KOPT-K1 (cell line): ENCODE results near the gene CD8B2.
"Not testable (repeated sequence)": the region's sequence is repeated elsewhere in the genome, so short reads cannot be mapped to it uniquely, and the experiment has no call there.

ENCODE experiments used
- H3K27ac ChIP-seq: fragments of 200-600 bp; sonication (generic); 2 replicates; pipeline ENCODE4 v1.5.1; 2016; ENCODE audit warnings: antibody characterized with exemption, mild to moderate bottlenecking, low read depth, low read length; ENCODE audit not compliant: poor library complexity, severe bottlenecking
- H3K36me3 ChIP-seq: fragments of 200-600 bp; sonication (generic); 2 replicates; pipeline ENCODE4 v1.5.1; 2017; ENCODE audit warnings: antibody characterized with exemption, mild to moderate bottlenecking, low read length, moderate library complexity; ENCODE audit not compliant: insufficient read depth
- H3K9me3 ChIP-seq: fragments of 200-600 bp; sonication (generic); 2 replicates; pipeline ENCODE4 v1.5.1; 2017; ENCODE audit warnings: antibody characterized with exemption, low read length, mild to moderate bottlenecking; ENCODE audit not compliant: insufficient read depth, poor library complexity, severe bottlenecking

CD8B2 gene

GRCh38 chr2:106553321-106553720 is 66.2 kb downstream of the CD8B2 start:
- no peaks in the 10 kb centered on the region for H3K9me3 ChIP-seq
- no peaks in the 10 kb centered on the region for H3K36me3 ChIP-seq
- no peak overlapping the region for H3K27ac ChIP-seq

- Histone ChIP-seq H3K9me3 (no peaks in the 10 kb centered on the region), H3K27ac (no peak overlapping the region), H3K36me3 (no peaks in the 10 kb centered on the region)
Observed at GRCh38 chr2:106554411-106554810, 67.2 kb downstream of the CD8B2 start.

- Histone ChIP-seq H3K36me3 (no peaks in the 10 kb centered on the region), H3K27ac (no peak overlapping the region), H3K9me3 (no peaks in the 10 kb centered on the region)
Observed at GRCh38 chr2:106555053-106555452, 67.9 kb downstream of the CD8B2 start.

GRCh38 chr2:106559786-106560185 is 72.6 kb downstream of the CD8B2 start:
- not testable (repeated sequence) for H3K27ac ChIP-seq, H3K36me3 ChIP-seq, H3K9me3 ChIP-seq

- Histone ChIP-seq H3K36me3 (no peaks in the 10 kb centered on the region), H3K9me3 (no peaks in the 10 kb centered on the region), H3K27ac (no peak overlapping the region)
Observed at GRCh38 chr2:106560773-106561172, 73.6 kb downstream of the CD8B2 start.

- Histone ChIP-seq H3K9me3 (no peaks in the 10 kb centered on the region), H3K27ac (no peak overlapping the region), H3K36me3 (no peaks in the 10 kb centered on the region)
Observed at GRCh38 chr2:106561356-106561755, 74.2 kb downstream of the CD8B2 start.

- no peak overlapping the region for H3K27ac ChIP-seq
- H3K36me3 ChIP-seq, result no peaks in the 10 kb centered on the region
- no peaks in the 10 kb centered on the region for H3K9me3 ChIP-seq
Observed at GRCh38 chr2:106561803-106562202, 74.6 kb downstream of the CD8B2 start.

- H3K27ac ChIP-seq, result no peak overlapping the region
- H3K36me3 ChIP-seq, result no peaks in the 10 kb centered on the region
- no peaks in the 10 kb centered on the region for H3K9me3 ChIP-seq
Observed at GRCh38 chr2:106562268-106563186, 75.4 kb downstream of the CD8B2 start.

- H3K9me3 ChIP-seq, result no peaks in the 10 kb centered on the region
Observed at GRCh38 chr2:106563195-106563594, 76.0 kb downstream of the CD8B2 start.

GRCh38 chr2:106565599-106565998 is 78.4 kb downstream of the CD8B2 start:
- no peaks in the 10 kb centered on the region for H3K9me3 ChIP-seq
- H3K27ac ChIP-seq, result no peak overlapping the region
- H3K36me3 ChIP-seq, result no peaks in the 10 kb centered on the region

More at GRCh38 chr2:106563195-106563594, 76.0 kb downstream of the CD8B2 start:
- Histone ChIP-seq H3K27ac (no peak overlapping the region), H3K36me3 (no peaks in the 10 kb centered on the region)

- H3K27ac ChIP-seq, result no peak overlapping the region
- H3K9me3 ChIP-seq, result no peaks in the 10 kb centered on the region
Observed at GRCh38 chr2:106566050-106566449, 78.9 kb downstream of the CD8B2 start.

GRCh38 chr2:106566484-106566883 is 79.3 kb downstream of the CD8B2 start:
- H3K27ac ChIP-seq, H3K36me3 ChIP-seq, H3K9me3 ChIP-seq: not testable (repeated sequence)

More at GRCh38 chr2:106566050-106566449, 78.9 kb downstream of the CD8B2 start:
- no peaks in the 10 kb centered on the region for H3K36me3 ChIP-seq

- Histone ChIP-seq H3K27ac (no peak overlapping the region), H3K9me3 (no peaks in the 10 kb centered on the region), H3K36me3 (no peaks in the 10 kb centered on the region)
Observed at GRCh38 chr2:106570316-106570715, 83.2 kb downstream of the CD8B2 start.
